Embryonic facial prominence (tissue), 1 donor: Measurements from ENCODE around the gene ZNF366.

ENCODE experiments used
- DNase-seq: peaks from one replicate; pipeline ENCODE4 v3.0.0-alpha.2; 2016; ENCODE audit errors: extremely low spot score

The ZNF366 gene

DNA sequence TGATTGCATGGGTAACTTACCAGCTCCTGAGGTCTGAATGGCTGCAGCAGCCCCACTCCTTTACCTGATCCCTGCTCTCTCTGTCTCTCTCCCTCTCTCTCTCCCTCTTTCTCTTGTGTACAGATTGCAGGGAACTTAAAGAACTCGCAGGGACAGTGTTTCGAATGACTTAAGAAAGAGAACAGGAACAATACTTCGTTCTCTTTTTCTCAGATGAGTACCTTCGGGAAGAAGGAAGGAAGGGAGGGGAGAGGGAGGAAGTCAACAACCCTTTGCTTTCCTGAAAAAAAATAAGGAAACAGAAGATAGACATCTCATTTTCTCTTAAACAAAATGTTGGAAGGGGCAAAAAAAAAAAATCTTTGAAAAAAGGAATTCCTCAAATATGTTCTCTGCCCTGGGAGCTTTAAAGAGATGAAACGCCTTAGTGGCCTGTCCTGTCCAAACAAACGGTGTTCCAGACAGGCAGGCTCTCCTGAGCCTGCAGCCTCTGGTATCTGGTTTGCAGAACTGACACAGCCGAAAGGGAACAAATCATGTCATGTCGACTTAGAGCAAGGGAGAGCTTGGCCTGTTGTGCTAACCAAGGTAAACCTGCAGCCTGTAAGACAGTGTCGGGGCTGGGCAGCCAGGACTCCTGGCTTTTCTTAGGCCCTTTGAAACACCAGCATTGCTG lies at the start of gene ZNF366:
Gene ZNF366 (minus strand): TSS at position 180 of the 676 bp plus-strand sequence. CDS start 45,914 bp downstream, outside the sequence.
- no peak for DNase-seq

DNA sequence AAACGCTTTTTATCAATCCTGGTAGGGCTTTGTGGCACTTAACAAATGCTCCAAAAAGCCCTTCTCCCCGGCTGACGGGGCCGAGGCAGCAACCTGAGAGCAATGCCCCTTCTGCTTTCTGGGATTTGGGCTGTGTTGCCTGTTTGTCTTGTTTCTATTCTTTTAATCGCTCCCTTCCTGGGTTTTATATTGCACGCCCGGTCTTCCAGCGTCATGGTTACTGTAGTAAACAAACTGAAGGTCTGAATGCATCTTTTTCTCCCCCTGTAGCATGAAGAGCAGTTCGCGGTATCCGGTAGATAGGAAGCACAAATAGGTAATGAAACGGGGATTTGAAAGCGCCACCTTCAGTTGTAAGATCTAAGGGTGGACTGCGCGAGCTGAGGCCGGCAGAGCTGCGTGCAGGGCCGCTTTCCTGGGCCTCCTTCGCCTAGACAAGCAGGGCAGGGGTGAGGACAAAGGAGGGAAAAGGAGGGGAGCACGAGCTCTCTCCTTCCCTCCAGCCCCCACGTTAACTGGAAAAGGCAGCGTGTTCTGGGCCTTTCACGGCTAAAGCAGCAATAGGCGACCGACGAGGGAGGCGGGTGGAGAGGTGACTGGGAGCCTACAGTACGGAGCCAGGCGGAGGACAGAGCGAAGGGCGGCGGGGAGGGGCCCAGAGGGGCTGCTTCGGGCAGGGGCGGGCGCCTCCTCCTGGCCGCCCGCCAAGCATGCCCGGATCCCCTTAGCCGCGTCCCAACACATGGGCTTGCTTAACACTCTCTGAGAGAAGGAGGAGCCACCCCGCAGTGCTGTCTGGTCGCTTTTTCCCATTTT lies 49.3 kb upstream of the ZNF366 start:
- DNase-seq = peak; percentile 87

GRCh38 chr5:72555871-72556270 lies 48.7 kb upstream of the ZNF366 start:
- DNase-seq = no peak

DNA sequence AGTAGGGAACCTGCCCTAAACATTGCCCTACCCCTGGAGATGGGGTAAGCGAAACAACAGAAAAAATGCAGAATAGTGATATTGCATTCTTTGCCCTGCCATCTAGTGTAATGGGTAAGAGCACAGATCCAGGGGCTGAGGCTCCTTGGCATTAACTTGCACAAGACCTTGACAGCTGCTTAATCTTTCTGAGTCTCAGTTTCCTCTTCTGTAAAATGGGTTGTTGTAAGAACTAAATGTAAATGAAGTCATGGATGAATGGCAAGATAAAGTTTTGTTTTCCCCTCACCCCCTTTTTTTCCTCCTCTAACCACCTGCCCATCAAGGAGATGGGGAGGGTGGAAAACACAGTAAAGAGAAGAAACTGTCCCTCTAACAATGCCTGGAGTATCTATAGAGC lies 47.7 kb upstream of the ZNF366 start:
- DNase-seq = no peak

DNA sequence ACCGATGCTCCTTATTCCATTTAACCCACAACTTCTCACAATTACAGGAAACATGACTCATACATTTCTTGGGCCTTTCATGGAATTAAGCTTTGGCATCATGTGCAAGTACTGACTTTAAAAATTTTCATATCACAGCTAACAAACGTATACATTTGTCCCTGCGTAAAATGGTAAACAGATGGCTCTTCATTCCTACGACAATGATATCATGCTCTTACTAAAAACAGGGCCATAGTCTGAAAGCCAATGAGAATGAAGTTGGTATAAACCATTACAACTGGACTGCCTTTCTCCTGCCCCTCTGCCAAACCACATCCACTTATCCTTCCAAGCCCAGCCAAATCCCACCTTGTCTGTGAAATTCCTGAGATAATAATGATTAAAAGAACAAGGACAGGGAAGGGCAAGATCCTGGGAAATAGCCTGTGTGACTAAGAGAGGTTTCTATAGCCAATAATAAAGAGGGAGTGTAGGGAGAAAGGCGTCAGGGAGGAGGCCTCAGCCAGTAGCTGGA lies 44.9 kb upstream of the ZNF366 start:
- no peak for DNase-seq

GRCh38 chr5:72550595-72550994 lies 43.4 kb upstream of the ZNF366 start:
- DNase-seq = no peak

GRCh38 chr5:72543811-72544210 lies 36.6 kb upstream of the ZNF366 start:
- DNase-seq = no peak

GRCh38 chr5:72543365-72543764 lies 36.2 kb upstream of the ZNF366 start:
- DNase-seq = no peak

DNA sequence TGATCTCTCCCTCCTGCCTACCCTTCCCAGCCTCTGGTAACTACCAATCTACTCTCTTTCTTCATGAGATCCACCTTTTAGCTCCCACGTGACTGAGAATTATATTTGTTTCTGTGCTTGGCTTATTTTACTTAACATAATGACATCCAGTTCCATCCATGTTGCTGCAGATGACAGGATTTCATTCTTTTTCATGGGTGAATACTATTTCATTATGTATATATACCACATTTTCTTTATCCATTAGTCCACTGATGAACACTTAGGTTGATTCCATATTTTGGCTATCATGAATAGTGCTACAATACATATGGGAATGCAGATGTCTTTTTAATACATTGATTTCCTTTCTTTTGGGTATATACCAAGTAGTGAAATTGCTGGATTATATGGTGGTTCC lies 35.5 kb upstream of the ZNF366 start:
- DNase-seq = no peak

GRCh38 chr5:72541501-72542225 lies 34.5 kb upstream of the ZNF366 start:
- DNase-seq = no peak

DNA sequence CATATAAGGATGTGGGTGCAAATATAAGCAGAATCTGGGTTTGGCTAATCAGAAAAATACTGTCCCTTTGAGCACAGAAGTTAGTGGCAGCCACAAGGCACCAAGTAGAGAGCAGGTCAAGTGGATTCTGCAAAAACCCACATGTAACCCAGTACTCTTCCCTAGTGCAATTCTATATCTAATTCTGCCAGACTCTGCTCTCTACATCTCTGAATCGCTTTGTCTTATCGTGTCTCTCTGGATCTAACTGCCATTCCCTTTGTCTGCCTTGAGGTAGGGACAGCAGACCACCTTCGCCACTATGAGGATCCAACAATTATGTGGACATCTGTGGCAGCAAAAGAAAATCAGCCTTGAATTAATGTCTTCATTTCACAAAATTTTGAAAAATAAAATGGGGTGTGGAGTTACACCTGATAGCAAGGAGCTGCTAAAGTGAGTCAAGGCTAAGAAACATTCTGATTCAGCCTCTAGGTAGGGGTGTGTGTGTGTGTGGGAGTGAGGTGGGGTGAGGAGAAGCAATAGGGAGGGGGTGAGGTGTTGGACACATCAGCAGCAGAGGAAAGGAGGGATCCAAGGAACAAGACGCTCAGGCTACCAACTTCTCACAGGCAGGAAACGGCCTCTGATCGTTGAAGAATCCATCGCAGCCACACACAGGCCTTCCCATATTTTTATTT lies 33.7 kb upstream of the ZNF366 start:
- DNase-seq = no peak

GRCh38 chr5:72539726-72540125 lies 32.5 kb upstream of the ZNF366 start:
- no peak for DNase-seq

DNA sequence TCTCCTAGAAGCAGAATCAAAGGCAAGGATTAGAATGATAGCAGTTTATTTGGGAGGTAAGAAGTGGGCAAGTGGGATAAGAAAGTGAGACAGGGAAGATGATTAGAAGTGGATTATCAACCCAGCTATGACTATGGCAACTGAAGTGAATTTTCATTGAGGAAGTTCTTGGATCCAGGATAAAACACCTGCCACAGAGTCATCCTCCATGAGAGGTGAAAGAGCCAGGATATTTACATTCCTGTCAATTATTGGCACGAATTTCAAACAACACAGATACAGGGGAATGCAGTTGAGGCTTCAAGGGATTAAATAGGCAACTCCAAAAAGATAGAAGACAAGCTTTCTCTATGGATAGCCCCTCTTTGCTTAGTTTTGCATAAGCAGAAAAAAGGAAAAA lies 31.8 kb upstream of the ZNF366 start:
- no peak for DNase-seq

- DNase-seq = no peak
Observed at GRCh38 chr5:72537166-72537565, 30.0 kb upstream of the ZNF366 start.

DNA sequence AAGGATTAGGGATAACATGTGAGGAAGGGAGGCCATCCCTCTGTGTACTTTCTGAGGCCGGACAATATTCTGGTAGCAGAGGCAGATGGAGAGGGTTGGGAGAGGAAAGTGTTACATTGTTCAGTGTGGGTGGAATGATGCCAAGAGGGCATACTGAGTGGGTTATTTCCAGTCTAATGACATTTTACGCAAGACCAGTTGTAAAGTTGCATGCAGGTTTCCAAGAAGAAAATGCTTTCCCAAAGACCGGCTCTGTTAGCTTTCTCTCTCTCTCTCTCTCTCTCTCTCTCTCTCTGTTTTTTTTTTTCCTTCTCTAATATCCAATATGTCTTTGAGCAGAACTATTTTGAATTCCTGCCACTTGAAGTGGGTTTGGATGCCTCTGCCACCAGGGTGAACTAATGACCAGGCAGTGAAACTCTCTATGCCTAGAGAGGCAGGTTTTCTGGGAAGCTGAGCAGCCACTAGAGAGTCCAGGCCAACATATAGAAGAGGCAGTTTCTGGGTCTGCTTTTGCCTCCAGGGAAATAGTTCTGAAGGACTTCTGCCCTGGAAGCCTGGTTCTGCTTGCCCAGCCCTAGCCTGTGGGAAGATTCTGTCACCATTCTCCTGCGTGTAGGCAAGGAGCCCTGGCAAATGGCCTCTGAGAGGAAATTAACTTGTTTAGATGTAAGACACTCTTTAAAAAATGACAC lies 24.4 kb upstream of the ZNF366 start:
- DNase-seq = no peak

GRCh38 chr5:72530196-72530595 lies 23.0 kb upstream of the ZNF366 start:
- no peak for DNase-seq

- DNase-seq = no peak
Observed at GRCh38 chr5:72529383-72529782, 22.2 kb upstream of the ZNF366 start.

DNA sequence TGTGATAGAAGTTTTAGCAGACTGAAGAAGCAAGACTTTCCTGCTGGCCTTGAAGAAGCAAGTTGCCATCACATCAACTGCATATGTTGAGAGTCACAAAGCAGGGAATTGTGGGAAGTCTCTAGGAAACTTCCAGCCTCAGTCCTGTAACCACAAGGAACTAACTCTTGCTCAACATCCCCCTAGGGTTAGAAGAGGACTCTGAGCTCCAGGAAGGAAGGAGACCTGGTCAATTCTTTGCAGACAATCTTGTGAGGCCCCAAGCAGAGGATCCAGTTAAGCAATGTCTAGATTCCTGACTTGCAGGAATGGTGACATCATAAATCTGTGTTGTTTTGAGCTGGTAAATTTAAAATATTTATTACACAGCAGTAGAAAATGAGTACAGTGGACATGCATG lies 18.6 kb upstream of the ZNF366 start:
- no peak for DNase-seq

- DNase-seq = no peak
Observed at GRCh38 chr5:72523960-72524582, 16.9 kb upstream of the ZNF366 start.

- DNase-seq = no peak
Observed at GRCh38 chr5:72522607-72523006, 15.4 kb upstream of the ZNF366 start.

GRCh38 chr5:72519111-72519510 lies 11.9 kb upstream of the ZNF366 start:
- DNase-seq = no peak
